Measurements from ENCODE around the gene NOTCH4.

- no peak for TF ChIP-seq CTCF (IDR thresholded peaks at IDR 0.05)
- TF ChIP-seq POLR2A (IDR thresholded peaks at IDR 0.05), result peak in 1 of 2 donors; percentile 24
- peak; percentile 53 to 80 (median 59) for TF ChIP-seq POLR2AphosphoS5 (IDR thresholded peaks at IDR 0.05)
- TF ChIP-seq EP300 (IDR thresholded peaks at IDR 0.05), result peak in 1 of 4 donors; percentile 22
Measured at GRCh38 chr6:32177788-32178546, 45.9 kb downstream of the NOTCH4 start, which contains the start of gene RNF5.
